Activated CD8-positive, alpha-beta memory T cell treated with anti-CD3 and anti-CD28 coated beads for 1 hour (primary cell): ENCODE data around the gene SAMD4A.

Experiments
- DNase-seq, 2 donors: peaks; one replicate each; pipeline ENCODE4 v3.0.0-alpha.2; 2020; ENCODE audit warnings: low read depth in 1 of 2; ENCODE audit errors: extremely low read depth in 1 of 2

The SAMD4A gene

GRCh38 chr14:54775486-54776140, 208.7 kb downstream of the SAMD4A start:
- DNase-seq = no peak

DNA sequence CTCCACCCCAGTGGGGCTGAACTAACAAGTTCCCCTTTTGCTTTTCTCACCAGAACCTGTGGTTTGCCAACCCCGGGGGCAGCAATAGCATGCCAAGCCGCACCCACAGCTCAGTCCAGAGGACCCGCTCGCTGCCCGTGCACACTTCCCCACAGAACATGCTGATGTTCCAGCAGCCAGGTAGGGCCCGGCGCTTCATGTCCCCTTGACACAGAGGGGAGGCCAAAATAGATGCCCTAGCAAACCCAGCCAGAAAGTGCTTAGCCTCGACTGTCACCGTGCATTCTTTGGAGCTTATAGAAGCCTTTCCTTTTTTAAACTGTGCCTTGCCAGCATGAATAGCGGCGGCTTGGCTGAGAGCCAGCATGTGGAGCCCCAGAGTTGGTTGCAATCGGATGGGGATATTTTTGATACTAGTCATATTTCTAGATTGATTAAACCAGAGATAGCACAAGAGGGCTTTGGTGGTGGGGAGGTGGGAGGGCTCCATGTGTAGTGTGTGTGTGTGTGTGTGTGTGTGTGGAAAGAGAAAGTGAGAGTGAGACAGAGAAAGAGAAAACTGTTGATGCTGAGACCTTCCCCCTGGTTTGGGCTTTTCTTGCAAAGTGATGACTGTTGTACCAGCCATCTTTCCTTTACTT, 209.6 kb downstream of the SAMD4A start:
- no peak for DNase-seq

- DNase-seq = no peak
Measured at GRCh38 chr14:54777395-54777794, 210.5 kb downstream of the SAMD4A start.

- no peak for DNase-seq
Measured at GRCh38 chr14:54778618-54779345, 211.9 kb downstream of the SAMD4A start.

DNA sequence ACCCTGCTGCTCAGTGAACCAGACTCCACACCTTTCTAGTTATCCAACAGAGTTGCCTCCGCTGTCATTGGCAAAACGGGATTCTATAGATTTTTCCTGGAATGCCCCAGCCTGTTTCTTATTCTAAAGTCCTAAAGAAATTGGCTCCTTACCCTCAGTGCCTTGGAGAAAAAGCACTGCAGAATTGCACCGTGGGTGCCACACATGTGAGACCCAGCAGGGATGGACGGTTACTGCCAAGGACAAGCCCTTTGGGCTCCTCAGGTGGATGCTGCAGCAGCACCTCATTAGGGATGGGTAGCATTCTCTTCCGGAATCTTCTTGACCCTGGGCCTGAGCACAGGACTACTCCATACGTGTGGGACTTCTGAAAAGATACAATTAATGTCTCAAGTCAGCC, 214.2 kb downstream of the SAMD4A start:
- no peak for DNase-seq

DNA sequence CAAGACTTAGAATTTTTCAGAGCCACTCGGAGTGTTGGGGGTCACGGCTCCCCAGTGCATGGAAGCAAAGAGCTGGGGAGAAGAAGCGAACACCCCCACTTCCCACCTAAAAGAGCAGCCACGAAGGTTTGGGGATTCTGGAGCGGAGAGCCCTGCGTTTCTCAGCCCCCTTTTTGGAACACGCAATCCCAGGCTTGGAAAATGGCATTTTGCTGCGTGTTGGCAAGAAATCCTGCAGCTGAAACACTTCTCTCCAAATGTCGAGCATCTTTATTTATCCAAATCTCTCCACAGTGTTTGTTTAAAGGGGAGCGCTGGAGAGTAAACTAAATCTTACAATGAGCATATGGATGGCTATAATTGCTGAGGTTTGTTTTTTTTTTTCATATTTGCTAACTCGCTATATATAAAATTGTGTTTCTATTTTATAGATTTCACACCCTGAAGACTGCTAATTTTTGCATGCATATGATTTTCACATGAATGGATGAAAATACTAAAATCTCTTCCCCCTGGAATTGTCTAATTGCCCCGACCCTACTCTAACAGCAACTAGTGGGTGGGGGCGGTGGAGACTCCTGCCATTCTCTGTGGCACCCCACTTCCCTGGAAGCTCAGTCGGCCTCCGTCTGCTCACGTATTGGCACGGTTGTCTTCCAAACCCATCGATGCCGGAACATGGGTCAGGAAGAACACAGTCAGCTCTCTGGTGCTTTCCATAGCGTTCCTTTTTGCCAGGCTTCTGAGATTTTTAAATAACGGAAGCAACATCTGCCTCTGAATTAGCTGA, 215.2 kb downstream of the SAMD4A start:
- DNase-seq = no peak

DNA sequence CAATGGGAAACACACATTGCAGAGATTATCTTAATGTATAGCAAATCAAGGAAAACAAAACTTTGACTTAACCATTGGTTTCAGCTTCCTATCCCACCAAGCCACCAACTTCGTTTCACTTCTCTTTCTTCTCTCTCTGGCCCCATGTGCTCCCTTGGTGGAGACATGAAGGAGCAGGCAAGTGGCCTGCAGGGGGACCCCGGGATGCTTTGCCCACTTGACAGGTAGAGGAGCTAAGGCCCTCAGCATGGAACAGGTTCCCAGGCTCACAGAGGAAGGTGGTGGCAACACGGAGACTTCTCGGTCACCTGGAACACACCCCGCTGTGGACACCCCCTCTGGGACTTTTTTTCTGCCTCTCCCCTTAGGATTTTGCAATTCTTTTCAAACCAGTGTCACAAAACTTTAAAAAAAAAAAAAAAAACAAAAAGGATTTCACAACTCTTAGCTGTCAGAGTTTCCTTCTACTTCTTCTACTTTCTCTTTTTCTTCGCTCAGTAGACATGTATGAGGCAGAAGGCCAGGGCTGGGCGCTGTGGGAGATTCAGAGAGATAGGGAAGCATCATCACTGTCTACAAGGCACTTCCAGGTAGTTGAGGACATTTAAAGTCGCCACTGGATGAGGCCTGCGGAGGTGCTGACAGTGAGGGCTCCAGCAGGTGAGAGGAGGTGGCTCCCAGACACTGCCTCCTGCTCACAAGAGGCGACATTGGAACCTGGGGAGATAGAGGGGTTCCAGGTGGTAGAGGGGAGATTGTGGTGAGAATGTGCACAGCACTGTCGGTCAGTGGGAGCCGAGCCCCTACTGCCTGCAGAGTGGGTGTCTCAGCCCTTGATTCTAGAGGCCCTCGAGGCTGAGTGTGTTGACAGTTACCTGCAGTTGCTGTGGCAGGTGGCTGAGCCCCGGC, 216.1 kb downstream of the SAMD4A start:
- DNase-seq = no peak

DNA sequence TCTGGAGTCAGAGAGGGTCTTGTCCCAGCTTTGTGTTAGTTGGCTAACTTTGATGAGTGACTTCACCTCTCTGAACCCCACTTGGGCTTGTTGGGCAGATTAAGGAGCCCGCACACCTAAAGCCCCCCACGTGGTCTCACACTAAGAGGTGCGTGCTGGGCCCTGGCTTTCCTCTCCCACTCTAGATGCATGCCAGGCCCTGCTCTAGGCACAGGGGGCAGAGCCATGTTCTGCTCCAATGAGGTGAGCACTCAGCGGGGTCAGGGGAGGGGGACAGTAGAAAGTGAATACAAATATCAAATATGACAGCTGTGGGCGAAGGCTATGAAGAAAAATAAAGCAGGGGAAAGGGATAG, 216.7 kb downstream of the SAMD4A start:
- no peak for DNase-seq

DNA sequence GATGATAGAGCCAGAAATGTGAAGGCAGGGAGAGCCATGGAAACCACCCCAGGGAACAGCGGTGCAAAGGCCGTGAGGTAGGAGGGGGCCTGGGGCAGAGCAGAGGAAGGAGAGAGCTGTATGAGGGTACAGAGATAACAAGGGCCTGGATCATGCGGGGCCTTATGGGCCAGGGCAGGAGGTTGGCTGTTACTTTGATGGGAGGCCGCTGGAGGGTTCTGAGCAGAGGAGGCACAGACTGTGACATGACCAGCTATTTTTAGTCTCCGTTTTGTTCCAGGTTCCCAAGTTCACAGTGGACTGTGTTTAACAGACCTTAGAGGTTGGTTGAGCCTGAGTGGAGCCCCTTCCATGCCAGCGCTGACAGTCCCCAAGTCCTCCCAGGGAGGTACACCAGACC, 217.1 kb downstream of the SAMD4A start:
- DNase-seq = no peak

- DNase-seq = no peak
Measured at GRCh38 chr14:54784657-54785056, 217.7 kb downstream of the SAMD4A start.

- no peak for DNase-seq
Measured at GRCh38 chr14:54785136-54785777, 218.3 kb downstream of the SAMD4A start.

DNA sequence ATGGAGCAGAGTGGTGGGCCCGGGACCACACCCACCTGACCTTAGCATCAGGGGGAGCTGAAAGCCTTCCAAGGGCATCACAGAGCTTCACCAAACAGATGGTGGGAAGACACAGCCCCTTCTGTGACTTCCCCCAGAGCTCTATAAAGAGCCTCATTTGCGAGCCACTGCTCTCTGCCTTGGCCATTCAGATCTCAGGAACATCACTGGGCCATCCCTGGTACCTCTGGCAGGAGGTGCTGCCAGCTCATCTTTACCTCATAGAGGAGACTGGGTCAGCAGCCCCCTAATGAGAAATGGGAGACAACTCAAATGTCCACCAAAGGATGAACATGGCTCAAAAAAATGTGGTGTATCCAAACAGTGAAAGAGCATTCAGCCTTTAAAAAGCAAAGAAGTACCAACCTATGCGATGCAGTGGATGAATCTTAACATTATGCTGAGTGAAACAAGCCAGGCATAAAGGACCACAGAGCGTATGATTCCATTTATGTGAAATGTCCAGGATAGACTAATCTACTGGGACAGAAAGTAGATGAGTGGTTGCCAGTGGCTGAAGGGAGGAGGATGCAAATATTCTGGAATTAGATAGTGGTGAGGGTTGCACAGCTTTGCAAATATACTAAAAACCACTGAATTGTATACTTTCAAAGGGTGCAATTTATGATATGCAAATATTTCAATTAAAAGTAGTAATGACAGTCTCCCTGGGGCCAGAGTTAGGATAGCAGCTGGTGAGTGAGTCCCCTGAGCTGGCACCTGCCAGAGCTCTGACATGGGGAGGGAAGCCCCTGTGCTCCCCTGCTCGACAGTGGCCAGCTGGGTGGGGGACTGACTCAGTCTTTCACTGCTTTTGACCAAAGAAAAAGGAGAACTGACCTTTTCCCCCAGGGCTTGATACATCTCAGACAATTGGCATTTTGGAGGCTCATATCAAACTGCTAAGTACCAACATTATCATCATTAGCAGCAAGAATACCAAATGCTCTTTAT, 219.1 kb downstream of the SAMD4A start:
- DNase-seq = no peak

- DNase-seq = no peak
Measured at GRCh38 chr14:54786838-54787237, 219.9 kb downstream of the SAMD4A start.

DNA sequence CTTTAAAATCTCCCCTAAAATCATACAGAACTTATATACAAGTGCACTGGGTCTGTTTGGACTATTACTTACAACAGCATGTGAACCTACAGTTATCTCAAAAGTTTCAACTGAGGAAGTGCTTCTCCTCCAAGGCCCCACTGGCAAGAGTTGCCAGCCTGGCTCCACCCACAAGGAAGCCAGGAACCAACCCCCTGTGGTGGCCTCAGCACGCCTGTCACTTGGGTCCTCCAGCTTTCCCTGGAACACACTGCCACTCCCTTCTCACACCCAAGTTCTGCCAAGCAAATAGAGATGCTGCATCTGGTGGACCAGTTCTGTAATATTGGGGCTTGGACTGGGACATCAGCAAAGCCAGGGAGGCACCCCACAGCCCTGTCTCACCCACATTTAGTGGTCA, 220.3 kb downstream of the SAMD4A start:
- DNase-seq = no peak

GRCh38 chr14:54788701-54789100, 221.8 kb downstream of the SAMD4A start:
- no peak for DNase-seq

DNA sequence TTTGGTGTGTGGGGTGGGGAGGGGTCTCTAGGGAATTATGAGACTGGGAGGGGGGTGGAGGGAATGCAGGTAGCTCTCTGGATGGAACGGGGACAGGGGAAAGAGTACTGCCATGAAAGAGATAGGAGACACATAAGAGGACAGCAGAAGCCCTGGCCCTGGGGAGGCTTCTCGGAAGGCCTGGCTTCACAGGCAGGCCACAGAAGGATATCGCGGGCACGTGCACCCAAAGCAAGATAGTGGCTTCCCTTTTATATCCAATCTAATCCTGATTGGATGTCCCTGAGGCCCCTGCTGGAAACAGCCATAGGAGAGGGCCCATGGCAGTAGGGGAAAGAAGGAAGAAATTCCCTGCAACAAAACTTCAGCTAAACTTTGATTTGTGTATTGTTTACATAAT, 222.2 kb downstream of the SAMD4A start:
- DNase-seq = no peak

DNA sequence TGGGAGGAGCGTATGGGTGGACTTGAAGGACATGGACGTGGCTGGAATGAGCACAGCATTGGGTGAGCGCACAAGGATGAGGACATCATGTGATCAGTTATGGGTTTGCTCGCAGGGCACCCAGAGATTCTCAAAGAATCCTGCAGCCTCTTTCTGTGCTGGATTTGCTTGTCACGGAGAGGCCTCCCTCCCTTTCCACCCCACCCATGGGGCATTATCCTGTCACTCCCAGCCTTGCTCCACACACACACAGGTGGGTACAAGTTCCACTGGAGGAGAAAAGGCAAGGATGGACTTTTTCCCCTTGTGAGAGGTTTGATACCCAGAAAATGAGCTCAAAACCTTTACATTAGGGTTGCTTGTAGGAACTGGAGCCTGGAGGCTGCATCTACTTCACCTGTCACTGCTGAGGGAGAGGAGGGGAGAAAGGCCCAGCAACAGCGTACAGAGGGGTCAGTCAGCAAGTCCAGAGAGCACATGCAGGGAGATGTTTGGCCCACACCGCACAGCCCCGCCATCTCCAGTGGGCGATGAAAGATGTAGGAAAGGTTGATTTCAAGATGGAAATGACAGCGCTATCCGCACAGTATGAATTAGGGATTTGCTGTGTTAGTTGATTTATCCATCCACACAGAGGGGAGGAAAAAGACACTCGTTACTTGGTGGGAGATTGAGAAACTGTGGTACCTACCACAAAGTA, 223.0 kb downstream of the SAMD4A start:
- DNase-seq = no peak

- no peak for DNase-seq
Measured at GRCh38 chr14:54791001-54791400, 224.1 kb downstream of the SAMD4A start.
